ENCODE results near the gene LRRC59. TPM values are rescaled to one million over a fixed set of nuclear protein-coding genes. Genes with fewer than 3 reads are reported as not detected.
A peak's percentile ranks its signal among the peaks of the same experiment; 100 is the strongest.
"Not testable (repeated sequence)": the region's sequence is repeated elsewhere in the genome, so short reads cannot be mapped to it uniquely, and the experiment has no call there.

LRRC59 gene
- polyA plus RNA-seq (ENCODE audit: insufficient read length in 3 of 3) = 10 to 100 TPM; 56.7 to 67.6 (median 61.0) TPM
- long read RNA-seq, donor 1, transcript LRRC59-201 (7 exons, 2,910 nt) = major isoform, 11 of 11 reads
- long read RNA-seq, donor 1, partial matches to known transcripts = 0 of 11 reads
- long read RNA-seq, donor 1, other reads (novel, unspliced or antisense) = 0 of 11 reads
- long read RNA-seq, donor 2, transcript LRRC59-201 (7 exons, 2,910 nt) = major isoform, 28 of 28 reads
- long read RNA-seq, donor 2, partial matches to known transcripts = 0 of 28 reads
- long read RNA-seq, donor 2, other reads (novel, unspliced or antisense) = 0 of 28 reads
- long read RNA-seq, donor 3, transcript LRRC59-201 (7 exons, 2,910 nt) = major isoform, 22 of 22 reads
- long read RNA-seq, donor 3, partial matches to known transcripts = 0 of 22 reads
- long read RNA-seq, donor 3, other reads (novel, unspliced or antisense) = 0 of 22 reads
- long read RNA-seq, donor 4, transcript LRRC59-201 (7 exons, 2,910 nt) = major isoform, 25 of 25 reads
- long read RNA-seq, donor 4, partial matches to known transcripts = 0 of 25 reads
- long read RNA-seq, donor 4, other reads (novel, unspliced or antisense) = 0 of 25 reads
- long read RNA-seq, donor 5, transcript LRRC59-201 (7 exons, 2,910 nt) = major isoform, 10 of 11 reads
- long read RNA-seq, donor 5, partial matches to known transcripts = 0 of 11 reads
- long read RNA-seq, donor 5, other reads (novel, unspliced or antisense) = 0 of 11 reads
- long read RNA-seq, donor 6, transcript LRRC59-201 (7 exons, 2,910 nt) = major isoform, 17 of 17 reads
- long read RNA-seq, donor 6, partial matches to known transcripts = 0 of 17 reads
- long read RNA-seq, donor 6, other reads (novel, unspliced or antisense) = 0 of 17 reads
- long read RNA-seq, donor 7, transcript LRRC59-201 (7 exons, 2,910 nt) = major isoform, 23 of 24 reads
- long read RNA-seq, donor 7, partial matches to known transcripts = 0 of 24 reads
- long read RNA-seq, donor 7, other reads (novel, unspliced or antisense) = 0 of 24 reads
- long read RNA-seq, donor 8, partial matches to known transcripts = 0 of 4 reads
- long read RNA-seq, donor 8, other reads (novel, unspliced or antisense) = 0 of 4 reads
- long read RNA-seq, donor 9, transcript LRRC59-201 (7 exons, 2,910 nt) = major isoform, 32 of 48 reads
- long read RNA-seq, donor 9, partial matches to known transcripts = 16 of 48 reads
- long read RNA-seq, donor 9, other reads (novel, unspliced or antisense) = 0 of 48 reads
- long read RNA-seq, donor 10, transcript LRRC59-201 (7 exons, 2,910 nt) = major isoform, 19 of 21 reads
- long read RNA-seq, donor 10, partial matches to known transcripts = 0 of 21 reads
- long read RNA-seq, donor 10, other reads (novel, unspliced or antisense) = 0 of 21 reads
- long read RNA-seq, donor 11, transcript LRRC59-201 (7 exons, 2,910 nt) = major isoform, 12 of 14 reads
- long read RNA-seq, donor 11, partial matches to known transcripts = 0 of 14 reads
- long read RNA-seq, donor 11, other reads (novel, unspliced or antisense) = 0 of 14 reads
- long read RNA-seq, donor 12, transcript LRRC59-201 (7 exons, 2,910 nt) = major isoform, 25 of 27 reads
- long read RNA-seq, donor 12, partial matches to known transcripts = 0 of 27 reads
- long read RNA-seq, donor 12, other reads (novel, unspliced or antisense) = 0 of 27 reads
- long read RNA-seq, donor 13, partial matches to known transcripts = 0 of 4 reads
- long read RNA-seq, donor 13, other reads (novel, unspliced or antisense) = 0 of 4 reads
- long read RNA-seq, donor 14 = 0 reads
- long read RNA-seq, donor 15 = 0 reads
- long read RNA-seq, donor 16, transcript LRRC59-201 (7 exons, 2,910 nt) = major isoform, 25 of 31 reads
- long read RNA-seq, donor 16, partial matches to known transcripts = 0 of 31 reads
- long read RNA-seq, donor 16, other reads (novel, unspliced or antisense) = 5 of 31 reads

- DNase-seq = peak; percentile 82
Measured at GRCh38 chr17:50397111-50397918, at the start of gene LRRC59. Gene LRRC59, minus strand, starts transcription at chr17:50397523. Its CDS starts 206 bp downstream, at chr17:50397317.

- no peak for DNase-seq
Measured at GRCh38 chr17:50445730-50446325, 48.5 kb upstream of the LRRC59 start.

GRCh38 chr17:50444841-50445715 is 47.8 kb upstream of the LRRC59 start:
- DNase-seq = no peak

GRCh38 chr17:50443505-50443974 is 46.2 kb upstream of the LRRC59 start:
- DNase-seq = no peak

- no peak for DNase-seq
Measured at GRCh38 chr17:50440838-50441829, 43.8 kb upstream of the LRRC59 start.

GRCh38 chr17:50440172-50440837 is 43.0 kb upstream of the LRRC59 start:
- no peak for DNase-seq

GRCh38 chr17:50439008-50439407 is 41.7 kb upstream of the LRRC59 start:
- DNase-seq = no peak

DNA sequence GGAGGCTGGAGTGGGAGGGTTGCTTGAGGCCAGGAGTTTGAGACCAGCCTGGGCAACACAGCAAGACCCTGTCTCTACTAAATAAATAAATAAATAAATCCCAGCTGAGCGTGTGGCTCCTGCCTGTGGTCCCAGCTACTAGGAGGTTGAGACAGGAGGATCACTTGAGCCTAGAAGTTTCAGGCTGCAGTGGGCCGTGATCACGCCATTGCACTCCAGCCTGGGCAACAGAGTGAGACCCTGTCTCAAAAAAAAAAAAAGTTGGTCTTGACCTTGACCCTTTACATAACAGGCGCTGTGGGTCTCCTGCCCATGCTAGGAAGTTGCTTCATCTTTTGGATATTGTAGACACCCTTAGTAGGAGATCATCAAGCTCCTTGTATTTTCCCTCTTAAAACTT is 40.1 kb upstream of the LRRC59 start:
- DNase-seq = no peak

GRCh38 chr17:50432125-50432762 is 34.9 kb upstream of the LRRC59 start:
- no peak for DNase-seq

- DNase-seq = no peak
Measured at GRCh38 chr17:50430821-50431618, 33.7 kb upstream of the LRRC59 start.

- no peak for DNase-seq
Measured at GRCh38 chr17:50429793-50430192, 32.5 kb upstream of the LRRC59 start.

- no peak for DNase-seq
Measured at GRCh38 chr17:50428831-50429424, 31.6 kb upstream of the LRRC59 start.

DNA sequence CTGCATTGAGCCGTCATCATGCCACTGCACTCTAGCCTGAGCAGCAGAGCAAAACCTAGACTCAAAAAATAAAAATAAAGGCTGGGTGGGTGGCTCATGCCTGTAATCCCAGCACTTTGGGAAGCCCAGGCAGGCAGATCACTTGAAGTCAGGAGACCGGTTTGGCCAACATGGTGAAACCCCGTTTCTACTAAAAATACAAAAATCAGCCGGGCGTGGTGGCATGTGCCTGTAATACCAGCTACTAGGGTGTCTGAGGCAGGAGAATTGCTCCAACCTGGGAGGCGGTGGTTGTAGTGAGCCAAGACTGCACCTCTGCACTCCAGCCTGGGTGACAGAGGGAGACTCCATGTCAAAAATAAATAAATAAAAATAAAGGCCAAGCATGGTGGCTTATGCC is 30.8 kb upstream of the LRRC59 start:
- DNase-seq = not testable (repeated sequence)
